ENCODE results near the gene SETD2. TPM values are rescaled to one million over a fixed set of nuclear protein-coding genes. Genes with fewer than 3 reads are reported as not detected.
A peak's percentile ranks its signal among the peaks of the same experiment; 100 is the strongest.

The SETD2 gene
- total RNA-seq, 1 donor from 2014 or later: 74.0 TPM

- no peak for DNase-seq
Measured at GRCh38 chr3:47008851-47009224, 155.1 kb downstream of the SETD2 start.

DNA sequence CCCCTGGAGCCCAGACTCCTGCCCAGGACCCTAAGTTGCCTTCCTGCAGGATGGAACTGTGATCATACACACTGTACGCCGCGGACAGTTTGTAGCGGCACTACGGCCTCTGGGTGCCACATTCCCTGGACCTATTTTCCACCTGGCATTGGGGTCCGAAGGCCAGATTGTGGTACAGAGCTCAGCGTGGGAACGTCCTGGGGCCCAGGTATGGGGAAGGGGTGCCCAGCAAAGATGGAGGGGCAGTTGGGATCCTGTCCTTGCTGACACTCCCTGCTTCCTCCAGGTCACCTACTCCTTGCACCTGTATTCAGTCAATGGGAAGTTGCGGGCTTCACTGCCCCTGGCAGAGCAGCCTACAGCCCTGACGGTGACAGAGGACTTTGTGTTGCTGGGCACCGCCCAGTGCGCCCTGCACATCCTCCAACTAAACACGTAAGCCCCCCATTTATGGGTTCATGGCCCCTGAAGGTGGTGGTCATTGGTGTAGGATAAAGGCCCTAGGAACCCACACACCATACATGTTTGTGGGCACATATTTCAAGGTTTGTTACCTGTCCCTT is 155.6 kb downstream of the SETD2 start:
- no peak for DNase-seq

- no peak for DNase-seq
Measured at GRCh38 chr3:47007482-47008233, 156.3 kb downstream of the SETD2 start.

- DNase-seq: no peak
Measured at GRCh38 chr3:47007001-47007400, 156.9 kb downstream of the SETD2 start.

DNA sequence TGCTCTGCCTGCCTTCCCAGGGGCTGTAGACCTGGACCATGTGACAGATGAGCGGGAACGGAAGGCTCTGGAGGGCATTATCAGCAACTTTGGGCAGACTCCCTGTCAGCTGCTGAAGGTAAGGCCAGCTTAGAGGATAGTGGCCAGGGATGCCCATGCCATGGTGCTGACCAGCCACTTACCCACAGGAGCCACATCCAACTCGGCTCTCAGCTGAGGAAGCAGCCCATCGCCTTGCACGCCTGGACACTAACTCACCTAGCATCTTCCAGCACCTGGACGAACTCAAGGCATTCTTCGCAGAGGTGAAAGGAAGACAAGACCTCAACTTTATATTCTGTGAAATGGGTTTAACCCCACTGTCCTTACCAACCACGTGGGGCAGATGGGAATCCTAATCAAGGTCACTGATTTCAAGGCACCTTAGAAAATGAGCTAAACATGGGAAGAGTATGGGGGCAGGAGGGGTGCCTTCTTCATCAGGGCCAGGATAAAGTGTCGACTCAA is 157.7 kb downstream of the SETD2 start:
- DNase-seq: no peak

GRCh38 chr3:47005212-47006144 is 158.4 kb downstream of the SETD2 start:
- no peak for DNase-seq

GRCh38 chr3:47004369-47005211 is 159.3 kb downstream of the SETD2 start:
- DNase-seq: no peak

DNA sequence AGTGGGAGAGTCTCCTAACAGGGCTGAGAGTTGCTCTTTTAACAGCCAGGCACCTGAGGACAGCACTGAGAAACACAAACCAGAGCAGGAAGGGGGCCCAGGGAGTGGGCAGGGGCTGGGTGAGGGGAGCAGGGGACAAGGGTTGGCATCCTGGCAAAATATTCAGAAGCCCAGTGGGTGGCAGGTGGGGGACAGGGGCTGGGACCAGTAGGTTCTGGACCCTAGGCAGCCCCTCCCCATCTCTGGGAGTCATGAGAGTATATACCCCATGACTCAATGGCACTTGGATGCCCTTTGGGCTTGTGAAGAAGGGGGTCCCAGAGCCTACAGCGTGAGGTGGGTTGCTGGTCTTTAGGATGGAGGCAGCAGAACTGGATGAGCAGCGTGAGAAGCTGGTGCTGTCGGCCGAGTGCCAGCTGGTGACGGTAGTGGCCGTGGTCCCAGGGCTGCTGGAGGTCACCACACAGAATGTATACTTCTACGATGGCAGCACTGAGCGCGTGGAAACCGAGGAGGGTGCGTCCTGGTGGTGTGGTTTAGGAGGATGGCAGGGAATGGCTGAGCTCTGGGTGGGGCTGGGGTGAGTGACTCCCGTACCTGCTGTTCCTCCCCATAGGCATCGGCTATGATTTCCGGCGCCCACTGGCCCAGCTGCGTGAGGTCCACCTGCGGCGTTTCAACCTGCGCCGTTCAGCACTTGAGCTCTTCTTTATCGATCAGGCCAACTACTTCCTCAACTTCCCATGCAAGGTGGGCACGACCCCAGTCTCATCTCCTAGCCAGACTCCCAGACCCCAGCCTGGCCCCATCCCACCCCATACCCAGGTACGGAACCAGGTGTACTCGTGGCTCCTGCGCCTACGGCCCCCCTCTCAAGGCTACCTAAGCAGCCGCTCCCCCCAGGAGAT is 160.2 kb downstream of the SETD2 start:
- no peak for DNase-seq

DNA sequence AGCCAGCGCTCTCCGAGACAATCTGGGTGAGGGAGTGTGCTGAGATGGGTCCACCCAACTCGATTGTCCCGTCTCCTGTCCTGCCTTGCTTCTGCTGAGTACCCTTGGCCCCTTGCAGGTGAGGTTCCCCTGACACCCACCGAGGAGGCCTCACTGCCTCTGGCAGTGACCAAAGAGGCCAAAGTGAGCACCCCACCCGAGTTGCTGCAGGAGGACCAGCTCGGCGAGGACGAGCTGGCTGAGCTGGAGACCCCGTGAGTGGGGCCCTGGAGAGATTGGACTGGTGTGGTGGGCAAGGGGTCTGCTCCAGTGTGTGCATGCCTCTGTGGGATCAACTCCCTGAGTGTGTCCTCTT is 160.9 kb downstream of the SETD2 start:
- DNase-seq: no peak

DNA sequence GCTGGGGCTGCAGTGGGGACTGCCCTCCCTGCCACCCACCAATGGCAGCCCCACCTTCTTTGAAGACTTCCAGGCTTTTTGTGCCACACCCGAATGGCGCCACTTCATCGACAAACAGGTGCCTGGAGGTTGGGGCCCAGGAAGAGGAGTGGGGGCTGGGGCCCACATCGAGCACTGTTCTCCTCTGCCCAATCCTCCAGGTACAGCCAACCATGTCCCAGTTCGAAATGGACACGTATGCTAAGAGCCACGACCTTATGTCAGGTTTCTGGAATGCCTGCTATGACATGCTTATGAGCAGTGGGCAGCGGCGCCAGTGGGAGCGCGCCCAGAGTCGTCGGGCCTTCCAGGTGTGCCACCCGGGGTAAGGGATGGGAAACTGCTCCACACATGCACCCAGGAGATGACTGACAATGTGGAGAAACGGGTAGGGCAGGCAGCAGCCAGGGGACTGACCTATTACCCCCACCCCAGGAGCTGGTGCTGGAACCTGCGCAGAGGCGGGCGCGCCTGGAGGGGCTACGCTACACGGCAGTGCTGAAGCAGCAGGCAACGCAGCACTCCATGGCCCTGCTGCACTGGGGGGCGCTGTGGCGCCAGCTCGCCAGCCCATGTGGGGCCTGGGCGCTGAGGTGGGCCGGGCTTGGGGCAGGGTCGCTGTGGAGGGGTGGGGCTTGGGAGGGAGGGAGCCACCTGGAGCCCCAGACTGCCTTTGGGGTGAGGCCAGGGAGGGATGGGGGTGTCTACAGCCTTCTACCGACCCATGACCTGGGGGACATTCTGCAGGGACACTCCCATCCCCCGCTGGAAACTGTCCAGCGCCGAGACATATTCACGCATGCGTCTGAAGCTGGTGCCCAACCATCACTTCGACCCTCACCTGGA is 161.5 kb downstream of the SETD2 start:
- DNase-seq: peak; percentile 50

- no peak for DNase-seq
Measured at GRCh38 chr3:47001731-47002170, 162.2 kb downstream of the SETD2 start.

DNA sequence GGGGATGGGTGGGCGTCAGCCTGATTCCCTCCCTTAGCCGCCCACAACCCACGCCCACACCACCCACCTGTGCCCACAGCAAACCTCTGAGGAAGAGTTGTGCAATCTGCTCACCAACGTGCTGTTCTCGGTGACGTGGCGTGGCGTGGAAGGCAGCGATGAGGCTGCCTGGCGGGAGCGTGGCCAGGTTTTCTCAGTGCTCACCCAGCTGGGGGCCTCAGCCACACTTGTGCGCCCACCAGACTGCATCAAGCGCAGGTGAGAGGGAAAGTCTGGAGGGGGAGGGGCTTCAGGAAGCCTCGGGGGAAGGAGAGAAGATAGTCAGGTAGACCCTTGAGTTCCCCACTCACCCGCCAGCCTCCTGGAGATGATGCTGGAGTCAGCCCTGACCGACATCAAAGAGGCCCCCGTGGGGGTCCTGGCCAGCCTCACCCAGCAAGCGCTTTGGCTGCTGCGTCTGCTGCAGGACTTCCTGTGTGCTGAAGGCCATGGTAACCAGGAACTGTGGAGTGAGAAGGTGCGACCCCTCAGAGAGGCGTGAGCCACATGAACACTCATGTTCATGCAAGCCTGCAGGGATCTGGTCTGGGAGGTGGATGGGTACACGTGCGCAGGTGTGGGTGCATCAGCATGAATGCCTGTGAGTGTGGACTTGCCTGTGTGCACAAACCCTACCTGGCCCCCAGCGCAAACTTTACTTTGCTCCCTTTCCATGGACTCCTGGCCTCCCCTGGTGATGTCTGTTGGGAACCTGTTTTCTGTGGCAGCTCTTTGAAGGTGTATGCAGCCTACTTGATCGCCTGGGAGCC is 162.8 kb downstream of the SETD2 start:
- peak; percentile 45 for DNase-seq

DNA sequence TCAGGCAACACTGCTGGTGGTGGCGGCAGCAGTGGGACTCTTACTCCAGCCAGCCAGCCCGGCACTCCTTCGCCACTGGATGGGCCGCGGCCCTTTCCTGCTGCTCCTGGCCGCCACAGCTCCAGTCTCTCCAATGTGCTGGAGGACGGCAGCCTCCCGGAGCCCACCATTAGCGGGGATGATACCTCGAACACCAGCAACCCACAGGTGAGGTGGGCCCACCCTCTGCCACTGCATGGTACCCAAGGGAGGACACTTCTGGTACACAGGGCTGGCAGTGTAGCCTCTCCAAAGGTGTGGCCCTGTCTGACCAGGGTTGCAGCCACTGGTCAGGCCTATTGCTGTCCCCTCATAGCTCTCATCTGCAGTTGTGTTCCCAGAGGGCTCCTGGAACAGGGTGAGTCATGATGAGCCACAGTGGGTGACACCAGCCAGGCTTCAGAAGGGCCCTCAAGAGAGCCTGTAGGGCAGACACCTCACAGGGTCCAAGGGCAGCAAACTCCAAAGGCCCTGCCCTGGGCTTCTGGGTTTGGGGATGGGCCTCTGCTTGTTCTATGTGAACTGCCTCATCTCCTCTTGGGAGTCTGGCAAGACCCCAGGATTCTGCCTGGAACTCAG is 163.6 kb downstream of the SETD2 start:
- DNase-seq: no peak

- no peak for DNase-seq
Measured at GRCh38 chr3:46999516-47000197, 164.3 kb downstream of the SETD2 start.

DNA sequence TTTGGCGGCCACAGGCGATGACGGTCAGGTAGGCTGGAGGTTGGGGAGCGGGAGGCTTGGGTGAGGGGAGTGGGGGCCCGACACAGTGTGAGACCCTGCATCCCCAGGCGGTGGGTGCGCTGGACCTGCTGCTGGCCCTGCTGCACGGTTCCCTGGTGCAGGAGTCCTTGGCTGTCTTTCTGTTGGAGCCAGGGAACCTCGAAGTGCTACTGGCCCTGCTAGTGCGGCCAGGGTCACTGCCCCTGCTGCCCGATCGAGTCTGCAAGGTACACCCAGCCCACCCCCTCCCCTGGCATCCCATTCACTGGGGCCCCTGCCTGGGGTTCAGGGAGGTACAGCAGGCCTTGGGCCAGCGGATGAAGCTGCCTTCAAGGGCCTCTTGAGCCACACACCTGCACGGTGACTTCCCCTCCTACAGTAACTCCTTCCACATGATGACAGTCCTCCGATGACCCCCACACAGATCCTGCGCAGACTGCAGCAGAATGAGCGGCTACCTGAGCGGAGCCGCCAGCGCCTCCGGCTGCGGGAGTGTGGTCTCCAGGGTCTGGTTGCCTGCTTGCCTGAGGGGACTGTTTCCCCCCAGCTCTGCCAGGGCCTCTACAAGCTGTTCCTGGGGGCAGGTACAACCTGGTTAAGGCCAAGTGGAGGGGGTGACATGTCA is 164.9 kb downstream of the SETD2 start:
- no peak for DNase-seq

DNA sequence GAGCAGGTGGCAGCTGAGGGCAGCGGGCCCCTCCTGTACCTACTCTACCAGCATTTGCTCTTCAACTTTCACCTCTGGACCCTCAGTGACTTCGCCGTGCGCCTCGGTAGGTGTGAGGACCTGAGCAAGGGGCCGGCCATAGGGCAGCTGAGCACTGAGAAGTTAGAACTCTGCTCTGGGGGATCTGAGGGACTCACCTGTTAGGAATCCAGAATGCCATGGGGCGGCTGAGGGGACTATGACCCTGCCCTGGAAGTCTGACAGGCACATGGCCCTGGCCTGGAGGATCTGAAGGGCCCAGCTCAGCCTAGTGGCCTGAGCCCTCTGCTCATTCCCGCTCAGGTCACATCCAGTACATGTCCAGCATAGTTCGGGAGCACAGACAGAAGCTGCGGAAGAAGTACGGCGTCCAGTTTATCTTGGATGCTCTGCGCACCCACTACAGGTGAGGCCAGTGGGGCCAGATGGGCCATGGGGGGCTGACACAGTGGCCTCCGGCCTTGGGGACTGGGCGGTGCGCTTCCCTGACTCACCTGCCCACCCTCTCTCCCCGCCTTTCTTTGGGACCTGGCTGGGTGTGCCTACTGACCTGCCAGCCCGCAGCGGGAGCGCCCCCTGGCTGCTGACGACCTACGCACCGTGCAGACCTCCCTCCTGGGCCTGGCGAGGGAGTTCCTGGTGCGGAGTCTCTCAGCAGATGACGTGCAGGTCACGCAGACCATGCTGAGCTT is 165.6 kb downstream of the SETD2 start:
- DNase-seq: peak; percentile 65

Measured in tongue (tissue), 2 donors.